Keratinocyte (primary cell): Measurements from ENCODE around the gene TIGD6. TPM values are rescaled to one million over a fixed set of nuclear protein-coding genes. Genes with fewer than 3 reads are reported as not detected.

ENCODE experiments used
- DNase-seq: peaks from one replicate; pipeline ENCODE4 v3.0.0-alpha.2; 2011; ENCODE audit warnings: low read depth, missing footprints, low spot score
- FAIRE-seq: peaks from 2 replicates; lab custom pipeline; 2011; peaks lifted over from hg19 to GRCh38; lab: Jason Lieb, UNC
- H2AFZ ChIP-seq: 2 replicates; pipeline ENCODE4 v1.6.0; 2012; ENCODE audit warnings: low read length, control low read depth, inconsistent platforms; ENCODE audit not compliant: control insufficient read depth
- H3K27ac ChIP-seq: 2 replicates; pipeline ENCODE4 v1.5.1; 2011; ENCODE audit warnings: low read length; ENCODE audit not compliant: control insufficient read depth, insufficient read depth
- H3K27me3 ChIP-seq: 3 replicates; pipeline ENCODE4 v1.6.0; 2011; ENCODE audit warnings: low read length; ENCODE audit not compliant: control insufficient read depth, insufficient read depth; ENCODE audit errors: extremely low read depth
- H3K36me3 ChIP-seq, 2 experiments: 2 replicates in 1 of 2; 3 replicates in 1 of 2; pipeline ENCODE4 v1.5.1; 2011; ENCODE audit warnings: low read length in 2 of 2, mild to moderate bottlenecking in 1 of 2; ENCODE audit not compliant: control insufficient read depth in 2 of 2, insufficient read depth in 2 of 2; ENCODE audit errors: extremely low read depth in 1 of 2
- H3K4me1 ChIP-seq: 3 replicates; pipeline ENCODE4 v1.5.1; 2011; ENCODE audit warnings: low read length; ENCODE audit not compliant: control insufficient read depth, insufficient read depth; ENCODE audit errors: extremely low read depth
- H3K4me2 ChIP-seq: 3 replicates; pipeline ENCODE4 v1.6.0; 2011; ENCODE audit warnings: low read depth, low read length; ENCODE audit not compliant: control insufficient read depth, insufficient read depth; ENCODE audit errors: extremely low read depth
- H3K4me3 ChIP-seq, 3 experiments: fragments of 200-600 bp in 1 of 3; sonication (generic) in 1 of 3; 2 replicates in 2 of 3; 3 replicates in 1 of 3; pipeline ENCODE4 v1.5.1; 2011 to 2016; ENCODE audit warnings: low read length in 3 of 3, mild to moderate bottlenecking in 3 of 3, control low read depth in 2 of 3, inconsistent platforms in 1 of 3, low read depth in 1 of 3, mixed read lengths in 1 of 3, mixed run types in 1 of 3, moderate library complexity in 1 of 3; ENCODE audit not compliant: control insufficient read depth in 2 of 3, insufficient read depth in 2 of 3; ENCODE audit errors: extremely low read depth in 1 of 3
- H3K79me2 ChIP-seq: 2 replicates; pipeline ENCODE4 v1.6.0; 2012; ENCODE audit warnings: low read length; ENCODE audit not compliant: control insufficient read depth, insufficient read depth
- H3K9ac ChIP-seq: 3 replicates; pipeline ENCODE4 v1.6.0; 2011; ENCODE audit warnings: low read length; ENCODE audit not compliant: control insufficient read depth, insufficient read depth; ENCODE audit errors: extremely low read depth
- H3K9me1 ChIP-seq: 3 replicates; pipeline ENCODE4 v1.6.0; 2011; ENCODE audit warnings: low read length; ENCODE audit not compliant: control insufficient read depth, insufficient read depth; ENCODE audit errors: extremely low read depth
- H3K9me3 ChIP-seq: 2 replicates; pipeline ENCODE4 v1.5.1; 2012; ENCODE audit warnings: low read depth, low read length; ENCODE audit not compliant: control insufficient read depth
- H4K20me1 ChIP-seq: 3 replicates; pipeline ENCODE4 v1.6.0; 2011; ENCODE audit warnings: low read length; ENCODE audit not compliant: control insufficient read depth, insufficient read depth; ENCODE audit errors: extremely low read depth
- CTCF ChIP-seq, 3 experiments: IDR thresholded peaks in 1 of 3; conservative IDR thresholded peaks in 1 of 3; optimal IDR thresholded peaks in 1 of 3; 2 replicates in 2 of 3; 3 replicates in 1 of 3; pipeline versions ENCODE3 to v1.5.1; 2011; ENCODE audit warnings: low read length in 3 of 3, mild to moderate bottlenecking in 3 of 3, moderate library complexity in 2 of 3, control low read depth in 1 of 3, inconsistent platforms in 1 of 3; ENCODE audit not compliant: insufficient read depth in 2 of 3; ENCODE audit errors: extremely low read depth in 1 of 3
- EZH2 ChIP-seq: IDR thresholded peaks from one replicate; pipeline ENCODE4 v1.6.1; 2012; ENCODE audit warnings: inconsistent platforms, mild to moderate bottlenecking, low read length, moderate library complexity
- dilution Hi-C: fragments of 300-500 bp; cut with MboI; formaldehyde crosslinking; loops from one replicate; pipeline ENCODE4 v1.7.0; 2020; ENCODE audit warnings: low sequenced_read_pairs; ENCODE audit not compliant: extremely low pct_ligation_motif_present
- polyA plus RNA-seq, 5 experiments: library from polyadenylated mRNA; depleted of rRNA in 3 of 5; stranded (reverse) in 3 of 5; stranded (forward) in 1 of 5; unstranded in 1 of 5; fragments of >200 nt; gene quantifications; 1 replicate in 1 of 5; 2 replicates in 3 of 5; 3 replicates in 1 of 5; pipeline versions ENCODE4 v1.2.1 to v1.2.3, GENCODE V29; 2011 to 2012; ENCODE audit warnings: missing spikeins in 2 of 5, low read depth in 1 of 5, low replicate concordance in 1 of 5

TIGD6 gene
- polyA plus RNA-seq, 1 donor (not counting 4 experiments of a cell fraction or from before 2014, with no cell fraction given): 4.1 TPM

- Histone ChIP-seq H3K27me3 (no peaks in the 10 kb centered on the region), H3K79me2 (peaks cover 25% of the 10 kb centered on the region), H3K27ac (peak overlapping the region; percentile 83), H3K4me3 (peak overlapping the region in 2 of 3 experiments; percentile 15 to 33), H2AFZ (no peak overlapping the region), H3K9me3 (no peaks in the 10 kb centered on the region), H3K4me2 (peak overlapping the region; percentile 84), H3K36me3 (peaks cover 36 to 45% of the 10 kb centered on the region in 2 experiments), H3K9me1 (no peaks in the 10 kb centered on the region), H4K20me1 (no peaks in the 10 kb centered on the region), H3K9ac (peak overlapping the region; percentile 33), H3K4me1 (peaks cover 49% of the 10 kb centered on the region)
- dilution Hi-C loops: no loop called here
- DNase-seq (peak; percentile 54), FAIRE-seq (peak; percentile 69)
- TF ChIP-seq EZH2 (no peak), CTCF (optimal IDR thresholded peaks at IDR 0.05 in 1 of 3, IDR thresholded peaks at IDR 0.05 in 1 of 3, conservative IDR thresholded peaks at IDR 0.05 in 1 of 3; ENCODE audit: extremely low read depth in 1 of 3, insufficient read depth in 2 of 3, low read length in 3 of 3) (no peak)
Measured at GRCh38 chr5:150022158-150022531, 21.7 kb upstream of the TIGD6 start.

- H3K4me3 ChIP-seq: peak overlapping the region in 2 of 3 experiments; percentile 15 to 41
- H3K9ac ChIP-seq: peak overlapping the region; percentile 33
- H3K9me3 ChIP-seq: no peaks in the 10 kb centered on the region
- H2AFZ ChIP-seq: no peak overlapping the region
- dilution Hi-C loops: no loop called here
- peak overlapping the region; percentile 83 for H3K27ac ChIP-seq
- peaks cover 22% of the 10 kb centered on the region for H3K79me2 ChIP-seq
- FAIRE-seq (peak; percentile 78), DNase-seq (peak; percentile 62)
- no peaks in the 10 kb centered on the region for H4K20me1 ChIP-seq
- peaks cover 51% of the 10 kb centered on the region for H3K4me1 ChIP-seq
- H3K4me2 ChIP-seq: peak overlapping the region; percentile 84
- H3K36me3 ChIP-seq: peaks cover 33 to 40% of the 10 kb centered on the region in 2 experiments
- no peak for TF ChIP-seq CTCF (optimal IDR thresholded peaks at IDR 0.05 in 1 of 3, IDR thresholded peaks at IDR 0.05 in 1 of 3, conservative IDR thresholded peaks at IDR 0.05 in 1 of 3; ENCODE audit: extremely low read depth in 1 of 3, insufficient read depth in 2 of 3, low read length in 3 of 3)
- no peak for TF ChIP-seq EZH2
- no peaks in the 10 kb centered on the region for H3K9me1 ChIP-seq
- H3K27me3 ChIP-seq: no peaks in the 10 kb centered on the region
Measured at GRCh38 chr5:150021491-150022157, 21.2 kb upstream of the TIGD6 start.
